GM10266 (cell line): ENCODE measurements around the gene FAHD2A.
"Not testable (repeated sequence)": the region's sequence is repeated elsewhere in the genome, so short reads cannot be mapped to it uniquely, and the experiment has no call there.

ENCODE experiments used
- DNase-seq: peaks from one replicate; pipeline ENCODE4 v3.0.0; 2012; ENCODE audit errors: extremely low spot score
- TF ChIP-seq, protein P1 (sequence below): IDR thresholded peaks from 2 replicates; pipeline ENCODE4 v1.5.1; 2012; ENCODE audit warnings: mild to moderate bottlenecking, low read depth; ENCODE audit not compliant: control insufficient read depth, insufficient read depth; ENCODE audit errors: missing control alignments

Gene FAHD2A

DNA sequence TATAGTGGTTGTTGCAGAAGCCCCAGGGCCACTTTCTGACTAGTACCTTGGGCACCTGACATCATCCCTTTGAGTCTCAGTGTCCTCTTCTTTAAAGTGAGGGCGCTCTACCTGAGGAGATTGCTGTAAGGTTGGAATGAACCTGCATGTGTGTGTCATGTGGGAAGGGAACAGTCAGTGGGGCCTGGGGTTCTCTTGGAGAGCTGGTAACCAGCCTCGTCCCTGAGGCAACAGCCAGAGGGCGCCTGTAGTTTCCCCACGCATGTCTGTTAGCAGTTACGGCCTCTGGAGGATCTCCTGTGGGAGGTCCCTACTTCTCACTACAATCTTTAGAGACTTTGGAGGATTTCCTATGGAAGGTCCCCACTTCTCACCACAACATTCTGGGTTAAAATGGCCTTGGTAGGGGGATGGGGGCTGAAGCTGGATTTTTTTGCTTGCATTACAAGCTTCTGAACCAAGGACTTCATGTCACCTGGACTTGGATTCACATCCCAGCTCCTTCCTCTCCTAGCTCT lies 755 bp downstream of the FAHD2A start:
- DNase-seq: not testable (repeated sequence)
- TF ChIP-seq, protein P1, sequence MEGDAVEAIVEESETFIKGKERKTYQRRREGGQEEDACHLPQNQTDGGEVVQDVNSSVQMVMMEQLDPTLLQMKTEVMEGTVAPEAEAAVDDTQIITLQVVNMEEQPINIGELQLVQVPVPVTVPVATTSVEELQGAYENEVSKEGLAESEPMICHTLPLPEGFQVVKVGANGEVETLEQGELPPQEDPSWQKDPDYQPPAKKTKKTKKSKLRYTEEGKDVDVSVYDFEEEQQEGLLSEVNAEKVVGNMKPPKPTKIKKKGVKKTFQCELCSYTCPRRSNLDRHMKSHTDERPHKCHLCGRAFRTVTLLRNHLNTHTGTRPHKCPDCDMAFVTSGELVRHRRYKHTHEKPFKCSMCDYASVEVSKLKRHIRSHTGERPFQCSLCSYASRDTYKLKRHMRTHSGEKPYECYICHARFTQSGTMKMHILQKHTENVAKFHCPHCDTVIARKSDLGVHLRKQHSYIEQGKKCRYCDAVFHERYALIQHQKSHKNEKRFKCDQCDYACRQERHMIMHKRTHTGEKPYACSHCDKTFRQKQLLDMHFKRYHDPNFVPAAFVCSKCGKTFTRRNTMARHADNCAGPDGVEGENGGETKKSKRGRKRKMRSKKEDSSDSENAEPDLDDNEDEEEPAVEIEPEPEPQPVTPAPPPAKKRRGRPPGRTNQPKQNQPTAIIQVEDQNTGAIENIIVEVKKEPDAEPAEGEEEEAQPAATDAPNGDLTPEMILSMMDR: peak; percentile 53

DNA sequence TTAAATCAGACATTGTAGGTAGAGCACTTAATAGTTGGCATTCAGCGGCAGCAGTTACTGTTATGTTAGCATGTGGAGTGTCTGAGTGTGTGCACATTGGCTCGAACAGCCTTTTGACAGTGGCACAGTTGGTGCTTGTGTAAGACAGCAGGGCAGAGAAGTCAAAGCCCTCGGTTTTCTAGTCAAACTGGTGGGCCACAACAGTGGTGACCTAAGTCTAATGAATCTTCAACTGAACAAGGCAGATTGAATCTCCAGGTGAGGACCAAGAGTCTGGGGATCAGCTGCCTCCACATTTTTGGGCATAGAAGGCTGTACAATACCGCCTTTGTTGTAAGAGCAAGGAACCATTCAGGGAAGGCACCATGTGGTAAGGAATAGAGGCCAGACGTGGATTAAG lies 1.3 kb downstream of the FAHD2A start:
- DNase-seq: not testable (repeated sequence)

DNA sequence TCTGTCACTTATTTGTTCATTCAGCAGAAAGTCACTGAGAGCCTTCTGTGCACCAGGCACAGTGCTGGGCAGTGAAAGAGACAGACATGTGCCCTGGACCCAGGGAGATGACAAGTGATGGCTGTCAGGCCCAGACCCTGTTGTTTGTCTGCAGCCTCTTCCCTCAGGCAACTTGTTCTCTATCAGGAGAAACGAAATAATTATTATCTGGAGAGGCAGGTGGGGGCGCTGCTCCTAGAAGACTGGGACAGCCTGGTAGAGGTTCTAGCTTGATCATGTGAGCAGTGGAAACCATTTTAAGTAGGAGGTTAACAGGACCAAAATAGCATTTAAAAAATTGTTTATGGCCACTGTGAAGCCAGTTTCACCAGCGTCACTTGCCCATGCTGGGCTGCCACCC lies 2.2 kb downstream of the FAHD2A start:
- not testable (repeated sequence) for DNase-seq

DNA sequence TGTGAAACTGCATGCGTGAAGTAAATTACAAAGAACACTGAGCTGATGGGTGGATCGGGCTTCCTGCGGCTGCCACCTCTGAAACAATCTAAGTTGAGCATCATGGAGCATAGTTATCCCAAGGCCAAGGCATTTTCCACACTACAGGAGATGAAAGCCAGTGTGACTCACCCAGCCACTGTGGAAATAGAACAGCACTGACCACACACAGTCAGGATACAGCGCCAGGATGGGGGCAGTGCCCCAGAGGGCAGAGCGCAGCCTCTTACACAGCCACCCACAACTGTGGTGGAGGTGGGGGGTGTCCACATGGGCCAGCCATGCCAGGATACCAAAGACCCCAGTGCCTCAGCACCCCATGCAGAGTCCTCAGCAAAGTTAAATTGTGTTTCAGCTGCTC lies 8.7 kb downstream of the FAHD2A start:
- DNase-seq: not testable (repeated sequence)

DNA sequence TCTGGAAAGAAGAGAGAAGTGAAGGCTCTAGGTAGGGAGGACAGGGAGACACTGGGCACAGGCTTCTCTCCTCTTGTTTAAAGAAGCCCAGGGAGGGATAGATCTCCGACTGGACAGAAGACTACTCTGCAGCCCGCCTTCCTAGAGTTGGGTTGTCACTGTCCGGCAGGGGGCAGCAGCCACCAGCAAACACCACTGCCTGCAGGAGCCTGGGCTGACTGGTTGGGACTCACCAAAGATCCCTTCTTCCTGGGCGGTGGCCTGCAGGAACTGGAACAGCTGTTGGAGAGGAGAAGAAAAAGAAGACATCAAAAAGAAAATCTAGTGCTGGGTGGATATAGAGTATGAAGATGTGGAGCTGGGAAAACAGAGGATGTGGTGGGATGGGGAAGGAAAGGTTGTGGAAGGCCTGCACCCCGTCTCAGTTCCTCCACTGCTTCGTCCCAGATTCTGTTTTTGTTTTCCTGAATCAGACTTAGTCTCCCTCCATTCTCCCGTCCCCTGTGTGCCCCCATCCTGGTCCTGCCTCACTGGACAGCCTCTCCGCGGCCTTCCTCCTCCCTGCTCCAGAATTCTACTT lies 11.6 kb downstream of the FAHD2A start:
- TF ChIP-seq, protein P1: peak; percentile 82
- peak; percentile 51 for DNase-seq

DNA sequence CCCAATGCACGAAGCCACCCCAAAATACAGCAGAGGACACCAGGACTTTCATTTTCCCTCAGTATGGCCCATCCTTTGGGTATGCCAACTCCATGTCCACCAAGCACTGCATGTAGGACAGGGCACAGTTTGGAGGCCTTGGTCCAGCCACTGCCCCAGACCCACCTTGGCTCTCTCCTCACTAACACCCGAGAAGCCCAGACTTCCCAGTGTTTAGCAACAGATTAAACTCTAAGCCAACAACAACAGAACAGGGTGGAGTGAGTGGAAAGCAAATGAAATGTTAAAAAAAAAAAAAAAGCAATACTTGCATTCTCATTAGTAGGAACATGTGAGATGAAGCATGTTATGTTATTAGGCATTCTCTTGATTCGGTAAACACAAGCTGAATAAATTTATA lies 12.6 kb downstream of the FAHD2A start:
- DNase-seq: not testable (repeated sequence)

DNA sequence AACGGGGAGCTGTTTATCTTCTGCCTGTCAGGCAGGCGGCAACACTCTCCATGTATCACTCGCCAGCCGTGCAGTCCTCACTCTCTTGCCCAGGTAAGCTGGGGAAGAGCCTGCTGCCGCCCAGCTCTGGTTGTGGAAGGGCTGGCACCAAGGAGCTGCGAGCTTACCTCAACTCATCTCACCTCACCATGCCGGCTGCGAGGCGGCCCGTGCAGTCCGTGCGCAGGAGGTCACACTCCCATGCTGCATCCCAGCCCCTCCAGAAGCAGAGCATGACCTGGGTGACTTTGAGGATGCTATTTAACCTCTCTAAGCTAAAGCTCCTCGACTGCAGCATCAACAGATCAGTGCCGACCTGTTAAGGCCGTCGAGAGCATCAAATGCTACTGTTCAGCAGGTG lies 13.1 kb downstream of the FAHD2A start:
- DNase-seq: not testable (repeated sequence)

DNA sequence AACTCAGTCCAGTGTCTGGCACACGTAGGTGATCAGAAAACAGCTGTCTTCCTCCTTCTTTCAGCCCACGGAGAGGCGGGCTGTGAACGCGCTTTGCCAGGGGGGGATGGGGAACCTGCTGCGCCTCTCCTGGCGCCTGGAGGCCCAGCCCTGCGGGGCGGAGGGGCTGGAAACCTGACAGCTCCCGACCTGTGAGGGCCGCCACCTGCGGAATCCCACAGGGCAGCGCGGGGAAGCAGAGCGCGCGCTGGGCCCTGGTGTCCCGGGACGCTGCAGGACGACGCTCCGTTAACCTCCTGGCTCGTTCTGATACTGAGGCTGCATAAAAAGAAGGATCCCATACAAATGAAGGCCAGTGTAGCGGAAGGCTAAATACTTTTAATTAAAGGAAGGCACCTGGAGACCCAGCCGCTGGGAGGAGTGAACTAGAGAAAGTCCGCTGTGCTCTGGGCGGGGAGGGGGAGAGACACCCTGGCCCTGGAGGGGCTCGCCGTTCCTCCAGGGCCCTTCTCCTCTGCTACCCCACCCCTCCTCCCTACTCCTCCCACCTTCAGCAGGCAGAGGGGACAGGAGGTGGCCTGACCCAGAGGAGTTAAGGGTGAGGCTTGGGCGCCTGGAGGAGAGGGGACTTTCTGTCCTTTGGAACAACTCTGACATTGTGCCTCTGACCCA lies 24.8 kb downstream of the FAHD2A start:
- not testable (repeated sequence) for DNase-seq

DNA sequence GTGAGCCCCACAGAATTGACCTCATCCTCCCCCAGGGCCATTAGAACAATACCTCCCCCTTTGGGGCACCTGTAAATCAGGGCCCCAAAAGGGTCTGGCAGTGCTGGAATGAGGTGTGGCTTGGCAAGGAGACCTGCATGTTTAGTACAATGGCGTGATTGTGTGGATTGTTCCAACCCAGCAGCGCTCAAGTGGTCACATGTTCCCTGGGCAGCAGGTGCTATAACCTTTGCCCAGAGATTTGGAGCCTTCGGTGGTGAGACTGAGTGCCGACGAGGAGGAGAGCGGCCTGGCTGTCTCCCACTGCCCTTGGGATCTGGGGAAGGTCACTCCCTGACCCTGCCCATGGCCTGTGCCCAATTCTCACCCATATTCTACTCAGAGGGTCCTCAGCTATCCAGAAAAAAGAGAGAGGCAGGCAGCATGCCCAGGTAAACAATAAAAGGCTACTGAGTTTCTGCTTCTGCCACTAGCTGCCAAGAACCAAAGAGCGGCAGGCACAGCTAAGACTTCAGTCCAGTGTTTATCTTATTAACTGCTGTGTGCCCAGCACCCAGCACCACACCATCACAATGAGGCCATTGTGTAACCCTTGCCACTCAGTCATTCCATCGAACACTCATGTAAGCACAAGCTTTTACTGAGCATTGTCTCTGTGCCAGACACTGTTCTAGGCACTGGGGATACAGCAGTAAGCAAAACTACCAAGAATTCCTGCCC lies 27.4 kb downstream of the FAHD2A start:
- not testable (repeated sequence) for DNase-seq

DNA sequence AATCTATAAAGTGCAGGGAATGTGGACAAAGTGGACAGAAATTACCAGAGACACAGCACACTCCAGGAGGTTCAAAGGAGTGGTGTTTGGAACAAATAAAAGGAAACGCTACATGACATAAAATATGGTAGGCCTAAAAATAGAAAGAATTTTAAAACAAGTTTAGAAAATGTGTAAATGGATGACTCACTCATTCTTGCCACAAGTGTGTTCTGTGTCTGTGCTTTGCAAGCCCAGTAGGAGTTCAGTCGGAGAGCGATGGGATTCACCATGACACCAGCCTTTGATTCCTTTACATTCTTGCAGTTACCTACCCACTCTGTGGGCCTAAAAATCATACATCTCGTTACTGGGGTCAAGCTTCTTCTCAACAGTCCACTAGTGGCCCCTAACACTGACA lies 30.9 kb downstream of the FAHD2A start:
- not testable (repeated sequence) for DNase-seq

DNA sequence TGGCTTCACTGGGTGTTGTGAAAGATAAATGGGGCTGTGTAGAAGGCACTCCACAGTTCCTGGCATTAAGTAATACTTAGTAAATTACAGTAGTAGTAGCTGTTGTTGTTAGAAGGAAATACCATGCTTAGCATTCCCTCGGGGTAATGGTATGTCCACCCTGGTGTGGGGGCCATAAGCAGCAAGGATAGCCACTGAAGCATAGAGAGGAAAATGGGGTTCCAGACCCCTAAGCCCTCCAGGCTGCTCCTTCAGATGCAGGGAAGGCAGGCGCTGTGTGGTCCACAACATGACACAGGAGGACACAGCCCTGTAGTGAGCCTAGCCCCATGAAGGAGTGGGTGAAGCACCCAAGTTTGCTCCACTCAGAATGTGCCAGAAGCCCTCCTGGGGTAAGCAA lies 31.5 kb downstream of the FAHD2A start:
- DNase-seq: not testable (repeated sequence)

DNA sequence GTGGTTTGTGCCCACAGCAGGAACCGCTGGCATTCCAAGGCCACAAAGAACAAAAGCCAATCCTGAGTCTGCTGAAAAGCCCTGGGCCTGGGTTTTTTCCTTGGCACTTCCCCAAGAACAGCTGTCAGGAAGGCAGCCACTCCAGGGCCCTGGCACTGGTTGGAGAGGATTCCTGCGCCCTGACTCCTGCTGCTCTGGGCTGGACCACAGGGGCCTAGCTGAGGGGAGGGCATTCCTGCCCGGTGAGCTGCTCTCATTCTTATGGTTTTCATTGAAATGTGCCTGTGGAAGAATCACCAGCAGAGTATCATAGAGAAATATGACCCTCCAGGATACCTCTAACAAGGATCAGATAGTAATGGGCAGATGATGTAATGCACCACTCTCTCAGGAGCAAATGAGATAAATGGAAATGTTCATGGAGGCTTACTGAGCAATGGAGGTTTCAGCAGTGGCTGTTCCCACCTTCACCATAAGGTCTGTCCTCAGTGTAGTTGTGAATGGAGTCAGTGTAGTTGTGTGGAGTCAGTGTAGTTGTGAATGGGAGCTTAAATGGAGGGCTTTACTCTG lies 32.1 kb downstream of the FAHD2A start:
- DNase-seq: not testable (repeated sequence)

DNA sequence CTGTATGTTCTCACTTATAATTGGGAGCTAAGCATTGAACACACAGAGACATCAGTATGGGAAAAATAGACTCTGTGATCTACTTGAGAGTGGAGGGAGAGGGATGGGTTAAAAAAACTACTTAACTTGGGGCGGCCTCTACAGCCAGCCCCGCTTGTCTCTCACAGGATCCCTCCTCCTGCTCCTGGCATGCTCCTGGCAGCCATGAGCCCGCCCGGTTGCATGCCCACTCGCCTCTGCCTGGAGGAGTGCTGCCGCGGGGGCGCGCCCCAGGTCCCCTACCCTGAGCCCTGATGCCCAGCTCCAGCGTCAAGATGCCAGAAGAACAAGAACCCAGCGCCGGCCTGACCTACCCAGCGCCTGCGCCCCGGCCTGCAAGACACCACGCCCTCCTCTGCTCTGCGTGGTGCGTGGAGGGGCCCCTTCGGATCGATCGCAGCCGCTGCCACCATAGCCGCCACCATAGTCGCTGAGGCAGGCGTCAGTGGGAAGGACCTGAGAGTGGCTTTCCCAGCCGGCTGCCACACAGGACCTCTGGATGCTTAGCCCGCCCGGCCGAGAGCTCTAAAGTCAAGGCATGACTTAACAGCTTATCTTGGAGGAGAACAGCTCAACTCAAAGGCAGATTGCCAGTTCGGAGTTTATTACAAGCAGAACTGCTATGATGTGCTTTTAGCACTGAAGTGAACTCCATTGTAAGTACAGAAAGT lies 32.8 kb downstream of the FAHD2A start:
- not testable (repeated sequence) for DNase-seq

DNA sequence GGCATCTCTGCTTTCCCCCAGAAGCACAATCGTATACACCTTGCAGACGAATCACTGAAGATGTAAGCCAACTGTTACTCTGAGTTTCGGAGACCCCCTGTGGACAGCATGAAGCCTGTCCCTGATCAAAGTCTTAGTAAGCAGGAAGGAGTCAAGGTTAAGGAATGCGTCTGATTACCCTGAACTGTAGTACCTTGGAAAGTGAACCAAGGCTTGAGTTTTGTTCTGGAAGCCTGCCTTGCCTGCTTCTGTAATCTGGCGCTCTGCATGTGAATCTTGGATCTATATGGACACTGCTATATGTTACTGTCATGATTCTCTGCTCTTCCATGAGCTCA lies 33.3 kb downstream of the FAHD2A start:
- not testable (repeated sequence) for DNase-seq

DNA sequence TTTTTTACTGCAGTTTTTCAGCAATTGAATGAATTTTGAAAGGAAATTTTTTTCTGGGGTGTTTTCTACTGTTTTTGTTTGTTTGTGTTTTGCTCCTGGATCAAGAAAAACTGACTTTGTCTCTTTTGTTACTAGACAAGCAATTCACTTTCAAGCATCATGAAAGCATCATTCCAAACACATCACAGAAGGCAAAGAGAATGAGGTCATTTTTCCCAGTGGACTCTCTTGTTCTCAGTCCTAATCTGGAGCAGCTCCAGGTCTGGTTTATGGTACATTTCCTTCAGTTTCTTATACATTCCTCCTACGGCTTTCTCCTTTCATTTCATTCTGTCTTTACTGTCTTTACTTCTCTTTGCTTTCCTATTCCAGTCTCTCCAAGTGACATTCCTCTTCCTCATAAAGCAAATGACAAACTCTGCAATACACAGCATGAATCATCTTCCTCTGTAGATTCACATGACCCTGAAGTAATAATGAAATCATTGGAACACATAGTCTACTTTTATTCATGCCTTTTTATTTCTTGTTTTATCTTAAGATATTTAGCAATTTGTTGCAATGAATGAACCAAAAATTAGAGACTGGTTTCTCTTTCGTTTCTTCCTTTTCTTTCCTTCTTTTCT lies 40.1 kb downstream of the FAHD2A start:
- not testable (repeated sequence) for DNase-seq

DNA sequence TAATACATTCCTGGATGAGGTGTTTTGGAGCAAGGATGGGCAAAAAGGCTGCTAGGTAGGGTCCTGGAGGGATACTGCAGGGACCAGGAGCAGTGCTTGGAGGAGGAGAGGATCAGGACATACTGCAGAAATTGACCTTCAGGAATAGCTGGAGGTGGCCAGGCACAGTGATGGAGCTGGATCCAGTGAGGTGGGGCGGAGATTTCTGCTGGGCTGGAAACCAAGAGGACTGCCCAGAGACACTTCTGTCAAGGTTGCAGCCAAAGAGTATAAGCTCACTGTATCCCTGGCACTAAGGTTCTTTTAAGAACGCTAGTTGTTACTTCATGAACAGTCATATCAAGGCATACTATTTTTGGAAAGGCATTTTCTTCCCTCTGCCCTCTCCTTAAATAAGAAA lies 42.8 kb downstream of the FAHD2A start:
- DNase-seq: not testable (repeated sequence)

DNA sequence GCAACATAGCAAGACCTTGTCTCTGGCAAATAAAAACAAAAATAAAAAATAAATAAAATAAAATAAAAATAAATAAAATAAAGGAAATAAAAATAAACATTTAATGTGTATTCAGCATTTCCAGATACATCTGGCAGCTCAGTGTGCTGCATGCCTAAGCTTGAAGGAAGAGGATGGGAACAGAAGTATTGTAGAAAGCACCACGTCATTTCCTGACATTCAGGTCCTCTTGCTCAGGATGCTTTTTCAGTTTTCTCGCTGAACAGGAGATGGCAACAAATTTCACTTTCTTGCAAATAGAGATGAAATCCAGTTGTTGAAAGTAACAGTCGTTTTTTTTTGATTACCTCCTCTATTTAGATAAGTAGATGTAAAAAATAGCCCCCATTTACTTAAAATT lies 60.8 kb downstream of the FAHD2A start:
- not testable (repeated sequence) for DNase-seq
